WERI-Rb-1 (cell line): Measurements from ENCODE around the gene ZNF669.
"Not testable (repeated sequence)": the region's sequence is repeated elsewhere in the genome, so short reads cannot be mapped to it uniquely, and the experiment has no call there.

Experiments used
- DNase-seq: peaks from one replicate; pipeline ENCODE4 v3.0.0-alpha.2; 2020
- H3K27ac ChIP-seq: fragments of 250-450 bp; sonication (Bioruptor Pico); 2 replicates; pipeline ENCODE4 v1.5.1; 2020; ENCODE audit warnings: mild to moderate bottlenecking, moderate library complexity
- H3K27me3 ChIP-seq: fragments of 250-450 bp; sonication (Bioruptor Pico); 2 replicates; pipeline ENCODE4 v1.5.1; 2021; ENCODE audit warnings: mild to moderate bottlenecking, low read depth, moderate library complexity; ENCODE audit not compliant: insufficient read depth, severe bottlenecking
- H3K36me3 ChIP-seq: fragments of 250-450 bp; sonication (Bioruptor Pico); 2 replicates; pipeline ENCODE4 v1.5.1; 2020; ENCODE audit warnings: mild to moderate bottlenecking, moderate library complexity
- H3K4me3 ChIP-seq: 2 replicates; pipeline ENCODE4 v1.5.1; 2011; ENCODE audit warnings: low read depth, mild to moderate bottlenecking, control low read depth, low read length
- H3K9me3 ChIP-seq: fragments of 250-450 bp; sonication (Bioruptor Pico); 2 replicates; pipeline ENCODE4 v1.5.1; 2021; ENCODE audit warnings: mild to moderate bottlenecking, moderate library complexity; ENCODE audit not compliant: severe bottlenecking
- CTCF ChIP-seq: IDR thresholded peaks from 2 replicates; pipeline ENCODE4 v1.5.1; 2011; ENCODE audit warnings: low read depth, mild to moderate bottlenecking, control low read depth, inconsistent platforms, low read length

The ZNF669 gene

GRCh38 chr1:247126166-247126565, 22.0 kb upstream of the ZNF669 start:
- H3K27me3 ChIP-seq, H3K4me3 ChIP-seq, H3K27ac ChIP-seq, DNase-seq, H3K9me3 ChIP-seq: not testable (repeated sequence)
- peaks cover 10% of the 10 kb centered on the region for H3K36me3 ChIP-seq

GRCh38 chr1:247121382-247121781, 17.2 kb upstream of the ZNF669 start:
- no peak for DNase-seq
- Histone ChIP-seq H3K36me3 (peaks cover 4% of the 10 kb centered on the region; the same call in 1 of the 2 replicates), H3K9me3 (peaks cover 5% of the 10 kb centered on the region), H3K4me3 (no peak overlapping the region), H3K27me3 (no peaks in the 10 kb centered on the region), H3K27ac (no peak overlapping the region)
- TF ChIP-seq CTCF: no peak

GRCh38 chr1:247120408-247120668, 16.2 kb upstream of the ZNF669 start:
- H3K9me3 ChIP-seq: not testable (repeated sequence)

GRCh38 chr1:247119600-247120407, 15.6 kb upstream of the ZNF669 start:
- Histone ChIP-seq H3K36me3 (no peaks in the 10 kb centered on the region; the same call in 1 of the 2 replicates), H3K27ac (no peak overlapping the region), H3K27me3 (no peaks in the 10 kb centered on the region), H3K4me3 (no peak overlapping the region), H3K9me3 (peaks cover 2% of the 10 kb centered on the region)
- TF ChIP-seq CTCF: no peak
- DNase-seq: no peak

More at GRCh38 chr1:247120408-247120668, 16.2 kb upstream of the ZNF669 start:
- not testable (repeated sequence) for H3K36me3 ChIP-seq, H3K27me3 ChIP-seq, H3K4me3 ChIP-seq, H3K27ac ChIP-seq, DNase-seq

GRCh38 chr1:247118946-247119446, 14.8 kb upstream of the ZNF669 start:
- peaks cover 2% of the 10 kb centered on the region for H3K9me3 ChIP-seq
- H3K27me3 ChIP-seq: no peaks in the 10 kb centered on the region
- DNase-seq: peak; percentile 83
- H3K27ac ChIP-seq: no peak overlapping the region
- no peak overlapping the region for H3K4me3 ChIP-seq
- H3K36me3 ChIP-seq: no peaks in the 10 kb centered on the region
- peak; percentile 59 for TF ChIP-seq CTCF

- no peak for DNase-seq
Measured at GRCh38 chr1:247115545-247115944, 11.4 kb upstream of the ZNF669 start.

More at GRCh38 chr1:247115545-247115944, 11.4 kb upstream of the ZNF669 start:
- no peaks in the 10 kb centered on the region for H3K27me3 ChIP-seq
- no peak overlapping the region for H3K4me3 ChIP-seq
- H3K9me3 ChIP-seq: no peaks in the 10 kb centered on the region
- H3K36me3 ChIP-seq: no peaks in the 10 kb centered on the region
- H3K27ac ChIP-seq: no peak overlapping the region
- no peak for TF ChIP-seq CTCF
